Measurements from ENCODE around the gene LUZP1. TPM values are rescaled to one million over a fixed set of nuclear protein-coding genes. Genes with fewer than 3 reads are reported as not detected.

The LUZP1 gene
- total RNA-seq, 1 donor from 2014 or later = 10.8 TPM

DNA sequence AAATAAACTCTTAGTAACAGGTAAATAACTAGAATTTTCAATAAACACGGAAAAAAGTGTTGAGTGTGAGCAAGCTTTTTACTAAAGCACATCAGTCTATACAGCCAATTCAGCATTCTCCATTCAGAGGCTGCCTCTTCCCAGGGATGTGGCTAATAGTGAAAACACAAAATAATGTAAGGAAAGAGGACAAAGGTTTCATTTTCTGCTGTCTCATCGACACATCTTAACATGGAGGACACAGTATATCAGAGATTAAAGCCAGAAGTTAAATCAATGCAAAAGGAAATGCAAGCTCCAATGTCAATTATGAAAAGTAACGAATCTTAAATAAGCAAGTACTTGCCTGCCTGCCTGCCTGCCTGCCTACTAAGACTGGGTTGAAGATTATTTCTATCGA is 43.2 kb downstream of the LUZP1 start:
- Mint-ChIP-seq H3K27me3 (no peaks in the 10 kb centered on the region), H3K27ac (no peak overlapping the region), H3K9me3 (no peaks in the 10 kb centered on the region), H3K4me1 (peaks cover 4% of the 10 kb centered on the region), H3K4me3 (no peak overlapping the region), H3K36me3 (ENCODE audit: low read depth) (no peaks in the 10 kb centered on the region)
- TF ChIP-seq, protein P1, sequence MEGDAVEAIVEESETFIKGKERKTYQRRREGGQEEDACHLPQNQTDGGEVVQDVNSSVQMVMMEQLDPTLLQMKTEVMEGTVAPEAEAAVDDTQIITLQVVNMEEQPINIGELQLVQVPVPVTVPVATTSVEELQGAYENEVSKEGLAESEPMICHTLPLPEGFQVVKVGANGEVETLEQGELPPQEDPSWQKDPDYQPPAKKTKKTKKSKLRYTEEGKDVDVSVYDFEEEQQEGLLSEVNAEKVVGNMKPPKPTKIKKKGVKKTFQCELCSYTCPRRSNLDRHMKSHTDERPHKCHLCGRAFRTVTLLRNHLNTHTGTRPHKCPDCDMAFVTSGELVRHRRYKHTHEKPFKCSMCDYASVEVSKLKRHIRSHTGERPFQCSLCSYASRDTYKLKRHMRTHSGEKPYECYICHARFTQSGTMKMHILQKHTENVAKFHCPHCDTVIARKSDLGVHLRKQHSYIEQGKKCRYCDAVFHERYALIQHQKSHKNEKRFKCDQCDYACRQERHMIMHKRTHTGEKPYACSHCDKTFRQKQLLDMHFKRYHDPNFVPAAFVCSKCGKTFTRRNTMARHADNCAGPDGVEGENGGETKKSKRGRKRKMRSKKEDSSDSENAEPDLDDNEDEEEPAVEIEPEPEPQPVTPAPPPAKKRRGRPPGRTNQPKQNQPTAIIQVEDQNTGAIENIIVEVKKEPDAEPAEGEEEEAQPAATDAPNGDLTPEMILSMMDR (IDR thresholded peaks at IDR 0.05) = no peak
- DNase-seq (no peak), ATAC-seq (ENCODE audit: low read depth) (no peak)
- intact Hi-C loops (cut with micrococcal nuclease) = no loop called here
- ChIA-PET CTCF (interaction anchor here (0.6 kb wide), 1 partner anchor 148 kb away, joined by 3 read pairs; no protein-coding TSS in a partner anchor), POLR2A (no interaction called here)

DNA sequence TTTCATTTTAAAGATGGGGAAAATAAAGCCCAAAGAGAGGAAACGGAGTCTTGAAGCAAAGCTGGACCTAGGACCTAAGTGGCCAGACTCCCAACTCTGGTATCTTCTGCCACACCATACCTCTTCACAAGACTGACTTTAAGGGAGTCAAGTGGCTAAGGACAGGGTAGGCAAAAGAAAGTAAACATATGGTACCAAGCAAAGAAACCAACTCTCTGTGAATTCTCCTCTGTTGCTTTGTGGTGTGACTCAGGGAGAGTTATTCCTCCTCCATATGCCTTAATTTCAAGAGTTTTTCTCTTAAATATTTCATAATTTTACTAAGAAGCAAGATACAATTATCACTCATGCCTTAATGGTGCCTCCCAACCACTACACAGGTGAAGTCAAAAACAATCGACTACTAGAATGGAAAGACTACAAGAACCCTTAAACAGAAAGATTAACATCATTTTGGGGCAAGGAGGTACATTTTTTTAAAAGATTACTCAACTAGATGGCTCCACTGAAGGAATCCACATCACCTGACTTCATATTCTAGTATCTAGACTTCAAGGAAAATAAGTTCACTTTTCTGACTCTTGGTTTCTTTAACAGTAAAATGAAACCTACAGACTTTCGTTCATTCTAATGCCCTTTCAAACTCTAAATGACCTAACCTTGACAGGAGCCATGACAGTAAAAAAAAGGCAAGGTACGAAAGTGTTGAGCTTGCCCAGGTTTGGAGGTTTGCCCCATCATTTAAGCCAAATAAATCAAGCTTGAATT is 44.2 kb downstream of the LUZP1 start:
- Mint-ChIP-seq H3K27ac (no peak overlapping the region), H3K4me3 (no peak overlapping the region), H3K27me3 (no peaks in the 10 kb centered on the region), H3K9me3 (no peaks in the 10 kb centered on the region), H3K36me3 (ENCODE audit: low read depth) (no peaks in the 10 kb centered on the region), H3K4me1 (peaks cover 10% of the 10 kb centered on the region)
- POLR2A ChIA-PET = interaction anchor here (1.1 kb wide), 1 partner anchor 35 kb away, joined by 3 read pairs; no protein-coding TSS in a partner anchor
- no peak for ATAC-seq (ENCODE audit: low read depth)
- CTCF ChIA-PET = interaction anchor here (0.7 to 2.2 kb wide), 3 partner anchors 26 to 94 kb away, joined by 3 to 6 read pairs (median 3); no protein-coding TSS in a partner anchor
- no peak for DNase-seq
- intact Hi-C loops (cut with micrococcal nuclease) = no loop called here
- TF ChIP-seq, protein P1 (IDR thresholded peaks at IDR 0.05) = no peak

DNA sequence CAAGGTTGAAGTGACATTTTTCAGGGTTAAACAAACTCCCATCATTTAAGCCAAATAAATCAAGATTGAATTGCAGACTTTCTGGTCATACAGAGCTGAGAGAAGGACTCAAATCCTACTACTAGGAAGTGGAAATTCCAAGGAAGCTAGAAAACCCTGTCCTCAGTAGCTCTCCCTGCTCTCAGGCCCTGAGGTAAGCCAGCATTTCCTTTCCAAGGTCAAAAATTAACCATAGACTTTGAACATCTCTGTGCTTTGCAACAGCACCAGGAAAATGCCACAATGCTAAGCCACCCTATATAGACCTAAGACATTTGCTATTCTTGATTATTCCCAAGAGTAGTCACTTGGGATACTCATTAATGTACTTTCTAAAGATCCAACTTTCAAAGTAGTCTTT is 45.1 kb downstream of the LUZP1 start:
- Mint-ChIP-seq H3K9me3 (no peaks in the 10 kb centered on the region), H3K27me3 (no peaks in the 10 kb centered on the region), H3K36me3 (ENCODE audit: low read depth) (no peaks in the 10 kb centered on the region), H3K4me1 (peaks cover 19% of the 10 kb centered on the region), H3K27ac (no peak overlapping the region), H3K4me3 (no peak overlapping the region)
- POLR2A ChIA-PET = interaction anchor here (0.7 to 1.1 kb wide), 2 partner anchors 9 to 36 kb away, joined by 3 to 7 read pairs; no protein-coding TSS in a partner anchor
- ATAC-seq (ENCODE audit: low read depth) = no peak
- CTCF ChIA-PET = interaction anchor here (2.2 kb wide), 1 partner anchor 25 kb away, joined by 6 read pairs; no protein-coding TSS in a partner anchor
- no peak for DNase-seq
- TF ChIP-seq, protein P1 (IDR thresholded peaks at IDR 0.05) = no peak
- intact Hi-C loops (cut with micrococcal nuclease) = no loop called here

DNA sequence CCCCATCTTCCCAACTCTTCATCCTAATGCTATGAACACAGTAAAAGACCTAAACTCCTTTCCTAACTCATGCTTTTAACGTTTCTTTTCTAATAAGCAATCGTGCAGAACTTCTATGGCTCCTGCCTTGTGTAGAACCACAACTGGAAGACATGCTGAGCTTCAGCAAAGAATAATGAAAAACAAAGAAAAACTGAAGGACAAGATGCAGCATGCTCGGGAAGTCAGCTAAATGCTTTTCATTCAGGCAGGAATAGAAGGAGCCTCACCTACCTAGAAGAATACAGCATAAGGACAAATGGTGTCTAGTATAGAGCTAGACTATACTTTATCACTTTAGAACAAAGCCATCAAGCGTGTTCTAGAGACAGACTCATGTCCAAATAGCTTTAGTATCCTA is 45.9 kb downstream of the LUZP1 start:
- CTCF ChIA-PET = interaction anchor here (2.2 kb wide), 1 partner anchor 24 kb away, joined by 6 read pairs; no protein-coding TSS in a partner anchor
- H3K27ac Mint-ChIP-seq = no peak overlapping the region
- H3K4me3 Mint-ChIP-seq = no peak overlapping the region

More for the DNA sequence above, 45.9 kb downstream of the LUZP1 start:
- intact Hi-C loops (cut with micrococcal nuclease) = no loop called here
- POLR2A ChIA-PET = no interaction called here
- H3K9me3 Mint-ChIP-seq = no peaks in the 10 kb centered on the region
- H3K27me3 Mint-ChIP-seq = no peaks in the 10 kb centered on the region
- peaks cover 19% of the 10 kb centered on the region for H3K4me1 Mint-ChIP-seq
- no peaks in the 10 kb centered on the region for H3K36me3 Mint-ChIP-seq (ENCODE audit: low read depth)
- TF ChIP-seq, protein P1 (IDR thresholded peaks at IDR 0.05) = no peak
- ATAC-seq (ENCODE audit: low read depth) (no peak), DNase-seq (no peak)
